AG08396 (cell line): ENCODE results near the gene SLC9A7.

ENCODE experiments used
- DNase-seq: peaks from one replicate; pipeline ENCODE4 v3.0.0; 2012; ENCODE audit warnings: low spot score, mixed read lengths

SLC9A7 gene

DNA sequence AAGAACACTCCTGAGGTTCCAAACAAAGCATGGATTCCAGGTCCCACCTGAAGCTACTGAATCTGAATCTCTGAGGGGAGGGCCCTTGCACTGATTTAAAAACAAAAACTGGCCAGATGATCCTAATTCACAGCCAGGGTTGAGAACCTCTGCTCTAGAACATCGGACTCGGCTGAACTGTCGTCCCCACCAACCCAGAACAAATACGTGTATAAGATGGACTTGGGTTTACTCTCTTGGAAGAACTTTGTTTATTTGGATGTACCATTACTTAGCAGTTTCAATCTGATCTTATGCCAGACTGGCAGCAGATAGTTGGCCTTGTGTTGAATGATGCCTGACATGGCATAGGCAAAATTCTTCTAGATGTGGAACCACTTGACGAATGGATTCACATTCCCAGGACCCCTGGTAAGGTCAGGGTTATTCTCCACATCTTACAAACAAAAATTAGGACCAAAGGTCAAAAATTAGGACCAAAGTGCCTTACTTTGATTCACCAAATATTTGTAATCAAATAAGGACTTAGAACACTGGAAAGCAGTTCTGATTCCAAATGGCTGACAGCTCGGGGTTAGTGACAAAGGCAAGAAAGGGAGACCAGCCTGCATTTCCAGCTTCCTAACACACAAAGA lies 156.3 kb downstream of the SLC9A7 start:
- DNase-seq, result no peak

DNA sequence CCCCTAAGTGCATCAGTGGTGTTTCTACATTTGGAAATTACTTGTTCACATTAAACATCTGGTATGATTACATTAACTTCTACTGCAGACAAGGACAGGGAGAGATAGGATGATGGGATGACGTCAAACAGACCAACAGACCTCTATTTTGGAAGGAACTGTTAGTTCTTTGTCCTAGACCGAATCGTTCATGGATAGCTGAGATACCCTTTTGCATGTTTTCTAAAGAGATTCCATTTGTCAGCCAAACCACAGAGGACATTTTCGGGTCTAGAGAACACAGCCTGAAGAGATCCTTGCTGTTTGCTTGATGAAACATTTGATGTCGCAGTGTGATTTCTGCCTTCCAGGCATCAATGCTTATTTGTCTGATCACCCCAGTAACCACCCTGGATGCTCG lies 157.6 kb downstream of the SLC9A7 start:
- no peak for DNase-seq

DNA sequence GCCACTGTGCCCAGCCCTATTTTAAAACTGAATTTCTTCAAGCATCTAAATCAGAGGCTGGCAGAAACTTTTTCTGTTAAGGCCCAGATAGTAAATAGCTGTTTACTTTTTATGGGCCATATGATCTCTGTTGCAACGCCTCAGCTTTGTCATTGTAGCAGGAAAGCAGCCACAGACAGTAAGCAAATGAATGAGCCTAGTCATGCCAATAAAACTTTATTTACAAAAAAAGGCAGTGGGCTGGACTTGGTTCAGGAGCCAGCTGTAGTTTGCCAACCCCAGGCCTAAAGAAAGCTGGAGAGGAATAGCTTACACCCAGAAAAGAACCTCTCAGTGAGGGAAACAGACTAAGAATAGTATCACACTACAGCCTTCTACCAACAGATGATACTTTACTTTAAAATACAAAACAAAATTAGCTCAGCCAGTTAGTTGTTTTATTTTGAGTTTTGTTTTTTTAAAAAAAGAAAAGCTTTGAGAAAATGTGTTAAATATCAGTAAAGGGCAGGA lies 159.8 kb downstream of the SLC9A7 start:
- no peak for DNase-seq

DNA sequence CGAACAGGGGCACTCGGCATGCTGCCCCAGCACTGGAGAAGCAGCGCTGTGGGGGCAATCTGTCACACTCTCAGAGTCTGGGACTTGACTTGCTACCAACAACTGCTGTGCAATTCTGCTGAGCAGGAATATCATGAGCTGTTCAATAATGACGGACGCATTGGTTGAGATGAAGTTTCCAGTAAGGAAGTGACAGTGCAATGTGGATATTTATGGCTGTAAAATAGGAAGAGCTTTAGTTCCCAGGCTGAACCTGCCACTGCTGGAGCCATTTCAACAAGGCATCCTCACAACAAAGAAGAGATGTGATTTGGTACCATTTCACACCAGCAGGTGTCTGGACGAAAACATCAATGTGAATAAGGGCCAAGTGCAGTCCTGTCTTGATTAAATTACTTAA lies 161.1 kb downstream of the SLC9A7 start:
- no peak for DNase-seq

DNA sequence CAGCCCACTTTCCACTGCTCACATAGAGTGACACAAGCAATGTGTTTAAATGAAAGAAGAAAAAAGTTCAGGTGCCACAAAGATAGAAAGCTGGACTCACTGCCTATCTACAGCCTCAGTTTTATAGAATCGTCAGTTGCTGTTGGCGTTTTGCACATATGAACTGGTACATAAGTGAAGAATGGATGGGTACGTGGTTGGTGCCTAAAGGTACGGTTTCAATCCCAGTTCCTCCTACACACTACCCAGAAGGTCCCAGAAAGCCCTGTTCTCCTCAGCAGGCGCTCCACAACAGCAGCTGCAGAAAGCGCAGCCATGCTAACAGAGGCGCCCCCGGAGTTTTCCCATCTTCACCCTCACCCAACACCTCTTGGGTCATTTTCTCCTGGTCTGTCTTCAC lies 161.7 kb downstream of the SLC9A7 start:
- no peak for DNase-seq

DNA sequence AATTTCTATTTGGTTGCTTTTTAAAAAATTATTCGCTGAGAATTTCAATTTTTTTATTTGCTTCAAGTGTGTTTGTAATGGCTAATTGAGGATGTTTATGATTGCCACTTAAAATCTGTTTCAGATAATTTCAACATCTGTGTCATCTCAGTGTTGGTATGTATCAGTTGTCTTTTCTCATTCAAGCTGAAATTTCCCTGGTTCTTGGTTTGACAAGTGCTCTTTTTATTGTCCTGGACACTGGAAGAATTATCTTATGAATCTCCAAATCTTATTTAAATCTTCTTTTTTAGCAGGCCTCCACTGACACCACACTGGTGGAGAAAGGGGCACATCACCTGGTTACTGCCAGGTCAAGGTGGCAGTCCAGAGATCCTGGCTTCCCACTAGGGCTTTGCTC lies 163.8 kb downstream of the SLC9A7 start:
- no peak for DNase-seq

DNA sequence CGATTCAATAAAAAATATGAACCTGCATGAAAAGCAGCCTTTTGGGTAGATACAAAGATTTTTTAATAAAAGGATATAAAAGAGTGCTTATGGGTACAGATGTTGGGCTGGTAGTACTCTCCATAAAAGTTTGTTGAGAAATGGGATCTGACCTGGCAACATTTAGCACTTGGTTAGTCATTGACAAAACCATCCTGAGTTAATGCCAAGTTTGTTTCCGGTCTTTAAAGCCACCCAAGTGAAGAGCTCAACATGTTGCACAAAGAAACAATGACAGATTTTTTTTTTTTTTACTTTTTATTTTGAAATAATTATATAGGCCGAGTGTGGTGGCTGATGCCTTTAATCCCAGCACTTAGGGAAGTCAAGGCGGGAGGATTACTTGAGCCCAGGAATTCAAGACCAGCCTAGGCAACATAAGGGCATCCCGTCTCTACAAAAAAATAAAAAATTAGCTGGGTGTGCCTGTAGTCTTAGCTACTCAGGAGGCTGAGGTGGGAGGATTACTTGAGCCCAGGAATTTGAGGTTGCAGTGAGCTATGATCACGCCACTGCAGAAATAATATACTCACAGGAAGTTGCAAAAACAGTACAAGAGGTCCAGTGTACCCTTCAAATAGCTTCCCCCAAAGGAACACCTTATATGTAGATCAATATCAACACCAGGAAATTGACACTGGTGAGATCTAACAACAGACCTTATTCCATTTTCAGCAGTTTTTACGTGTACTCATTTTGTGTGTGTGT lies 168.8 kb downstream of the SLC9A7 start:
- DNase-seq, result no peak

DNA sequence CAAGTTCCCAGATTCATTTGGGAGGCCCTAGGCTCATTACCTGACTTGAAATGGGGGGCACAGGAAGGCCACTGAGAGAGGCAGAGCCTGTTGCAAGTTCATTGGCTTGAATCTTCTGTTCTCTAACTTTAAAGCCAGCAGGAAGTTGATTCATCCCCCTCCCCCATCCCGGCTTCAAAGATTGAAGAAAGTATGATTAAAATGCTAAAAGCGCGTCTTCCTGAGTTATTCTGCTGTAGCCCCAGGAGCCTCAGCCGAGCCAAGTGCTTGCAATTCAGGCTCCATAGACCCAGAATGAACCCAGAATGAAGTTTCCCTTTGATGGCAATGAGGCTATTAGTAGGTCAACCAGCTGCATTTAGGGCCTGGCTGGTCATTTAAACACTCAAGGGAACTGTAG lies 170.7 kb downstream of the SLC9A7 start:
- no peak for DNase-seq

DNA sequence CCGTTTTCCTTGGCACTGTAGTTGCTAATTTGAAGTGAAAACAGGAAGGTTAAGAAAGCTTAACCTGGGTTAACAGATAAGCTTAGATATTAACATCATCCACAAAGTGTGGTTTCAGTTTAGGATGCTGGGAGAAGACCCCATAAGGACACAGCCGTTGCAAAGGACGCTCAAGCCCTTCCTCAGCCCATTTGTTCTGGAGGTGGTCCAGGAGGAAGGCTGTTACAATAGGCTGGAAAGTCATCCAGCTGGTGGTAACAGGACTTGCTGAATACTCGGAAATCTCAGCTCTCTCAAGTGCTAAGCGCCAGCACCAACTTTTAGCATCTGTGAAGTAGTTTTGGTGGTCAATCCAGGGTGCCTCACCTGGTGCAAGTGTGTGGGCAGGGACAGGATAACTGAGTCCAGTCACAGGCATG lies 171.2 kb downstream of the SLC9A7 start:
- DNase-seq, result no peak

DNA sequence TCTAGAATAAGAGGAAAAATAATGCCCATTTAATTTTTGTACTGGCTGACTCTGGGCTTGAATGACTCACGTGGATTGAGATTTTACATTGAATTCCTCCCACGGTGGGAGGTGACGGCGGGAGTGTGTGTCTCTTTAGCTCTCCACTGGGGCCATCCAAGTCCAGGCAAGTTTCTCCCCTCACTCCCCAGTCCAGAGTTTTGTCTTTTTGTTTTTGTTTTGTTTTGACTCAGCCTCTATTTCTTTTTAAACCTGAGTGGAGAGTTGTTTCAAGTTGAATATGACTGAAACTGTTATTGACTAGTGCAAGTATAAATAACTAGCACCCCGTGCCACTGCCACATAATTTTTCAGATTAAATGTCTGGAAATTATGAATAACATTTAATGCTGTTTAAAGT lies 171.8 kb downstream of the SLC9A7 start:
- no peak for DNase-seq

DNA sequence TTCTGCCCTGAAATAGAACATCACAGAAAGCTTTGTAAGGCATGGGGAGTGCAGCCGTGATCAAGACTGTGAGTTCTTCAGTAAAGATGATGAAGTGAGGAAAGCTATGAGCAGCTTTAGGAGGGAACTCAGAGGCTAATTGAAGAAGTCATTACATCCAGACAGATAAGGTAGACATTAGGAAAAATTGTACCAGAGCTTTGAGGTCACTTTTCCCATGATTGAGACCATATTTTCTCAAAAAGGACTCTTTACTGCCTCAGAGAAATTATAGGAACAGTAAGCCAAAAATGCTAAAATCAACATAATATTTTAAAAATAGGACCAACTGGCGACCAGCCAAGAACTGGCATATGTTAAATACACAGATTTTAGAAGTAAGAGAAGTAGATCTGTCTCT lies 174.2 kb downstream of the SLC9A7 start:
- DNase-seq, result no peak

DNA sequence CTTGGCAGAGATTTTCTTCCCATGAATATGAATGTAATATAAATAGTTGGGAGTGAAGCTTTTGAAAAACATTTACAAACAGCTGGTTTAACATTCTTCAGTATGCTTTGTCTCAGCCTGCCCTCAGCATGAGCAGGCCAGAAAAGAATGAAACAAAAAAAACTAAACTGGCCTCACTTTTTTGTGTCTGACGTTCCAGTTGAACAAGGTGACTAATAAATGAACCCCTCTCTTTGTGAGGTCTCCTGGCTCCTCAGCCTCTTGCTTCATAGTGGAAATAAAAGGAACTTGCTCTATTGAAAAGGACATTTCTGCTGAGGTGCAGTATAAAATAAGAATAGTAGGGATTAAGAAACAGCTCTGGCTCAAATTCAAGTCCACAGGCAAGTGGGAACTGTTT lies 176.0 kb downstream of the SLC9A7 start:
- DNase-seq, result peak; percentile 58

DNA sequence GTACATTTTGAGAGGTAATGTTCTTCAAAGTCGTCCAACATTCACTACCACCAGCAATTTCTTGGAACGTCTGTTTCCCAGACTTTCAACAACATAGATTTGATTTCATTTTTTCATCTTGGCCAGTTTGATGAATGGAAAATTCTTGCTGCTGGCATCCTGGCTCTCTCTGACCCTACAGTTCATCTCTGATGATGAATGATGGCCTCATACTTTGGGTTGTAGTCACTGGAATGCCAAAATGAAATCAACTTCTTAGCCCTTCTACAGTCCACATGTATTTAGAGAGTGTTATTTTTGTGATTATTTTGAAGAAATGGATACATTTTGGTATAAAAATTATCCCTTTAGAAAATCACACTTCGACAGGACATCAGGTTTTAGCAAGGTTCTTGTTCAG lies 176.6 kb downstream of the SLC9A7 start:
- DNase-seq, result no peak

DNA sequence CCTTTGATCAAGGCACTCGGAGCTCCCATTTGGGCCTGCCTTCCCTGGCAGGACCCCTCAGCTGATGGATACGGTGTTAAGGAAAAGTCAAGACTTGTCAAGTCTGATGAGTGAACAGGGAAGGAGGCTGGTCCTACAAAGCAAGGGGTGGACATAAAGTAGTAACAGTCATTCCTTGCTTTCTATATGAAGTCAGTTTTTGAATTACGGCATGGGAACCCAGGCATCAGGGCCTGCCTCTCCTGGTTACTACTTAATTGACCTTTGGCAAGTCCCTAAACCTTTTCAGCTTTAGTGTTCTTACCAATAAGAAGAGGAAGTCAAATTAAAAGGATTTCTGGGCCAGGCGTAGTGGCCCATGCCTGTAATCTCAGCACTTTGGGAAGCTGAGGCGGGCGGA lies 178.3 kb downstream of the SLC9A7 start:
- DNase-seq, result no peak

DNA sequence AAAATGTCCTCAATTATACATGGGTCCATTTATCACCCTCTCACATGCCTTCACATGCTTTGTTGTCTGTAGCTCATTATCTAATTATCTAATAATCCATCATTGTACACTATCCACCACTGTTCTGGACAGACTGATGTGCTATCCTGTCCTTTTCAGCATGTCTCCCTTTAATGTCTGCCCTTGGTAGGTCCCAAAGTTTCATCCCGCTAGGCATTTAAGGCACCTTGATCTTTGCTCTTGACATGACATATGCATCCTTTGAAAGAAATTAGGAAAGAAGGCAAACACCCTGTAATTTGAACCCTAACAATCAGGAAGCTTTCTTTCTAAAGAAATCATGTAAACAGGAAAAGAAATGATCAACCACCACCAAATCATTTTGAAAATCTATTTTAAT lies 179.7 kb downstream of the SLC9A7 start:
- DNase-seq, result no peak

DNA sequence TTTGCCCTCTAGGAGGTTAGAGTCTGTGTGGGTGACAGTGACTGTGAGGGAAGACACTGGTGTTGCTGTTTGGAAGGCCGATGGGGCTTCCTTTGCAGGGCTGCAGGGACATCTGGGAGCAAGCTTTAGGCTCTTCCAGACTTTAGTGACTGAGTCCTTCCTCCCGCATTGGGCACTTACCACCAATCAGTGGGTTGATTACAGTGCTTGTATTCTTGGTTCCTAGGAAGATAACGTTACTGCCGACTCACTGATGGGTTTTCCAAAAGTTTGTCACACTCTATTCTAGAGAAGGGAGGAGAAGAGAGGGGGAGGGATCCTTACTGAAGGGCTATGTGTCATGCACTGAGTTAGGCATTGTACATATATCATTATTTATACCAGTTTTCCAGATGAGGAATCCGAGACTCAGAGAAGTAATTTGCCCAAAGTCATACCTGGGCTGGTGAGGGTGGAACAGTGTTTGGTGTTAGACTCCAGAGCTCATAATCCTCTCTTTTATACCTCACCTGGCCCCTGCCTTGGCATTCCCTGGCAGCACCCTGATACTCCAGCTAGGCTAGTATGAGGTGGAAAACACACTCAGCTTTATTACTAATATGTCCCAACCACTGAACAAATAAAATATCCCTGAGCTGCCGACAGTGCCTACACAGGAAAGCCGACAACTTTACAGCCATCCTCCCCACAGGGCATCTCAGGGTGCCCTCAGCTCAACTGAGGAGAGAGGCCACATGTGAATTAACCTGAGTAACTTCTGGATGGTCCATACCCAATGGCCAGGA lies 181.5 kb downstream of the SLC9A7 start:
- no peak for DNase-seq

DNA sequence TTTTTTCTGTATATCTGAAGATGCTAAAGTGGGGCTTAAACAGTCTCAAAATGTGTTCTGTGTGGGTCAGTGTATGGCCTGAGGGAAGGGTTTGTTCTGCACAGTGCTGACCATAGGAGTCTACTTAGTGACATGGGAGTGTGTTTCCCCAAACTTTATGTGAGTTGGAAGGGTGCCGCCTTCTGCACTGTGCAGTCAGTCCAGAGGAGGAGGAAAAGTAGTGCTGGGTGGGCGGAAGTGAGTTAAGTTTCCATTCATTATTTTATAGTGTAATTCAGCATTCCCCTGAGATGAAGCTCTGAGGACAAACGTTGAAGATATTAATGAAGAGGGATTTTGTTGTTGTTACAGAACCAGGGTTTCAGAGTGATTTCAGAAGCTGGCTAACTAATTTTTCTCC lies 182.5 kb downstream of the SLC9A7 start:
- no peak for DNase-seq

DNA sequence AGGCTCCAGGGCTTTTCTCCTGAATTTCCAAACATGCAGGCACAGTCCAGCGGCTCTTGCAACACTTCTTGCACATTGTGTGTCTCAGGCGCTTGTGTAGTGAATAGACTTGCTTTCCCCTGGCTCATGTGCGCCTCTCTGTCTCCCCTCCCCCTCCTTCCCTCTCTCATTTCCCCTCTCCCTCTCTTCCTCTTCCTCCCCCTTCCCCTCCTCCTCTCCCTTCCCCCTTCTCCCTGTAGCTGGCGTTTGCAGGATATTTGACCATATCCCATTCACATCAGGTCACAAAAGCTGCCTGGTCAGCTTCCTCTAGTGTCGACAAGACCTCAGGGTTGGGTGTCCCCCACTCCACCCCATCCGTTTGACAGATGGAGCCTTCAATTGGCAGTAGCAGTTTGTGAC lies 182.9 kb downstream of the SLC9A7 start:
- no peak for DNase-seq

DNA sequence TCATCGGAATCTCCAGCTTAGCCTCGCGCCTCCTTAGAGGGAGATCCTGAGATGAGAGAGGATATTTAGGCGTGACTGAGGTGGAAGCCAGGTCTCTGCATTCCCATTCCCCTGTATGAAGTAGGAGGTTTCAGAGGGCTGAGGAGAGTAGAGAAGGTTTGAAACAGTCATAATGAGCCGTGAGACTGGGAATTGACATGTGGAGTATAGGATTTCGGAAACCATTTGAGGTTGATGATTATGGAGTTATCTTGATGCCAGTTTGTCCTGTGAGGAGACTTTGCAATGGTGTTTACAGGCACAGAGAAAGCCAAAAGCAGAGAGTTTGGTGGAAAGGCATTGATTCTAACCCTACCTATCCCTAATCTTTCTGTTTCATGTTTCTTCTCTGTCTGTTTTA lies 183.3 kb downstream of the SLC9A7 start:
- no peak for DNase-seq

DNA sequence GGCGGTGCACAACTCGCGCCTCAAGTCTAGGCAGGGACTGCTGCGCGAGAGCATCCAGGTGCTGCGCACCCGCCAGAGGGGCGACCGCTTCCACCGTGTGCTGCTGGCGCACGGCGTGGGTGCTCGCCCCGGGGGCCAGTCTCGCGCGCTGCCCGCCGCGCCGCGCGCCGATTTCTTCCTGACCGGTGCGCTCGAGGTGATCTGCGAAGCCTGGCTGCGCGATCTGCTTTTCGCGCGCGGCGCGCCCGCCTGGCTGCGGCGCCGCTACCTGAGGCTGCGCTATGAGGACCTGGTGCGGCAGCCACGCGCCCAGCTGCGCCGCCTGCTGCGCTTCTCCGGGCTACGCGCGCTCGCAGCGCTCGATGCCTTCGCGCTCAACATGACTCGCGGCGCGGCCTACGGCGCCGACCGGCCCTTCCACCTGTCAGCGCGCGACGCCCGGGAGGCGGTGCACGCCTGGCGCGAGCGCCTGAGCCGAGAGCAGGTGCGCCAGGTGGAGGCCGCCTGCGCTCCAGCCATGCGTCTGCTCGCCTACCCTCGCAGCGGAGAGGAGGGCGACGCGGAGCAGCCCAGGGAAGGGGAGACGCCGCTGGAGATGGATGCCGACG lies 184.0 kb downstream of the SLC9A7 start:
- no peak for DNase-seq

DNA sequence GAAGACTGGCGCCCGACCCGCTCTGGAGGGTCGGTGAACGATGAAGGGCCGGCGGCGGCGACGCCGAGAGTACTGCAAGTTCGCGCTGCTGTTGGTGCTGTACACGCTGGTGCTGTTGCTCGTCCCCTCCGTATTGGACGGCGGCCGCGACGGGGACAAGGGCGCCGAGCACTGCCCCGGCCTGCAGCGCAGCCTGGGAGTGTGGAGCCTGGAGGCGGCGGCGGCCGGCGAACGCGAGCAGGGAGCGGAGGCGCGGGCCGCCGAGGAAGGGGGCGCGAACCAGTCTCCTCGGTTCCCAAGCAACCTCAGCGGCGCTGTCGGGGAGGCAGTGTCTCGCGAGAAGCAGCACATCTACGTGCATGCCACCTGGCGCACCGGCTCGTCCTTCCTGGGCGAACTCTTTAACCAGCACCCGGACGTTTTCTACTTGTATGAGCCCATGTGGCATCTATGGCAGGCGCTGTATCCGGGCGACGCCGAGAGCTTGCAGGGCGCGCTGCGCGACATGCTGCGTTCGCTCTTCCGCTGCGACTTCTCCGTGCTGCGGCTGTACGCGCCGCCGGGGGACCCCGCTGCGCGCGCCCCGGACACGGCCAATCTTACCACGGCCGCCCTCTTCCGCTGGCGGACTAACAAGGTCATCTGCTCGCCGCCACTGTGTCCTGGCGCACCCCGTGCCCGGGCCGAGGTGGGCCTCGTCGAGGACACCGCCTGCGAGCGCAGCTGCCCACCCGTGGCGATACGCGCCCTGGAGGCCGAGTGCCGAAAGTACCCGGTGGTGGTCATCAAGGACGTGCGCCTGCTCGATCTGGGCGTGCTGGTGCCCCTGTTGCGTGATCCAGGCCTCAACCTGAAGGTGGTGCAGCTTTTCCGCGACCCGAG lies 184.8 kb downstream of the SLC9A7 start:
- peak; percentile 53 for DNase-seq
